Prostate gland (tissue), 2 donors: Measurements from ENCODE around the gene CAPN13. TPM values are rescaled to one million over a fixed set of nuclear protein-coding genes. Genes with fewer than 3 reads are reported as not detected.

Experiments used
- DNase-seq: peaks from one replicate; pipeline ENCODE4 v3.0.0-alpha.2; 2019; ENCODE audit warnings: low spot score
- H3K27ac ChIP-seq, 2 donors: fragments of 200-600 bp; sonication (generic); 2 replicates each; pipeline ENCODE4 v1.5.1; 2017 to 2019
- H3K27me3 ChIP-seq: fragments of 200-600 bp; sonication (generic); replicated peaks from 2 replicates; pipeline ENCODE4 v1.5.1; 2019; ENCODE audit not compliant: insufficient read depth
- H3K36me3 ChIP-seq, 2 donors: fragments of 200-600 bp; sonication (generic); 1 replicate in 1 of 2; 2 replicates in 1 of 2; pipeline versions ENCODE4 v1.5.1 to v1.8.1; 2017 to 2019
- H3K4me1 ChIP-seq: fragments of 200-600 bp; sonication (generic); replicated peaks from 2 replicates; pipeline ENCODE4 v1.5.1; 2019
- H3K4me3 ChIP-seq, 2 donors: fragments of 200-600 bp; sonication (generic); 2 replicates each; pipeline ENCODE4 v1.5.1; 2017 to 2019
- H3K9me3 ChIP-seq: fragments of 200-600 bp; sonication (generic); 2 replicates; pipeline ENCODE4 v1.5.1; 2017
- POLR2A ChIP-seq: fragments of 450-650 bp; IDR thresholded peaks from one replicate; pipeline ENCODE4 v1.6.1; 2016; ENCODE audit warnings: antibody characterized with exemption, mild to moderate bottlenecking
- POLR2AphosphoS5 ChIP-seq: sonication (generic); formaldehyde crosslinking; IDR thresholded peaks from one replicate; pipeline ENCODE4 v1.6.1; 2017; ENCODE audit warnings: antibody characterized with exemption
- WGBS: methylation state at CpG from one replicate; pipeline ENCODE4 v1.1.5; 2018; 5-methylcytosine and 5-hydroxymethylcytosine counted together
- intact Hi-C: fragments of 100-400 bp; cut with DNase I; formaldehyde crosslinking; loops from one replicate; pipeline ENCODE4 v1.14.2; 2022
- total RNA-seq, 2 donors: library from RNA; depleted of rRNA; stranded (reverse); fragments of >200 nt; gene quantifications; one replicate each; pipeline ENCODE4 v1.1.0, GENCODE V29; 2016
- TF ChIP-seq, protein P1 (sequence below), 4 experiments: fragments of 200-600 bp in 2 of 4; fragments of 450-650 bp in 2 of 4; sonication (generic) in 2 of 4; IDR thresholded peaks; 1 replicate in 3 of 4; 2 replicates in 1 of 4; pipeline ENCODE4 v1.5.1; 2016 to 2019; ENCODE audit warnings: antibody characterized with exemption in 4 of 4, mild to moderate bottlenecking in 2 of 4, moderate library complexity in 2 of 4

The CAPN13 gene
- total RNA-seq, 2 donors from 2014 or later = 2.0 to 5.7 TPM

DNA sequence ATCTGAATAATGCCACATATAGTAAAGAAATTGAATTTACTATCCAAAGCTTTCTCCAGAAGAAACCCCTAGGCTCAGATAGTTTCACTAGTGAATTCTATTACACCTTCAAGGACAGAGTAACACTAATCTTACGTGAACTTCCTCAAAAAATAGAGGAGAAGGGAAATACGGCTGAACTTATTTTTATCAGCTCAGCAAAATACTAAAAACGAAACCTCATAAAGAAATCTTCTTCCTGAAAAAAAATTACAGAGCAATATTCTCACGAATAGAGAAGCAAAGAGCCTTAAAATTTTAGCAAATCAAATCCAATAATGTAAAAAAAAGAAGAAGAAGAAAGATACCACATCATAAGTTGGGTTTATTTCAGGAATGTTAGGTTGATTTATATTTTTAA, 14.7 kb downstream of the CAPN13 start:
- Histone ChIP-seq H3K27me3 (no peaks in the 10 kb centered on the region), H3K27ac (no peak overlapping the region), H3K9me3 (no peaks in the 10 kb centered on the region), H3K4me3 (no peak overlapping the region), H3K36me3 (no peaks in the 10 kb centered on the region), H3K4me1 (no peaks in the 10 kb centered on the region)
- DNase-seq = no peak
- intact Hi-C loops = no loop called here
- 84% methylated on average over 4 of the region's 4 CpGs for WGBS
- TF ChIP-seq POLR2A (no peak), POLR2AphosphoS5 (no peak)
- TF ChIP-seq, protein P1, sequence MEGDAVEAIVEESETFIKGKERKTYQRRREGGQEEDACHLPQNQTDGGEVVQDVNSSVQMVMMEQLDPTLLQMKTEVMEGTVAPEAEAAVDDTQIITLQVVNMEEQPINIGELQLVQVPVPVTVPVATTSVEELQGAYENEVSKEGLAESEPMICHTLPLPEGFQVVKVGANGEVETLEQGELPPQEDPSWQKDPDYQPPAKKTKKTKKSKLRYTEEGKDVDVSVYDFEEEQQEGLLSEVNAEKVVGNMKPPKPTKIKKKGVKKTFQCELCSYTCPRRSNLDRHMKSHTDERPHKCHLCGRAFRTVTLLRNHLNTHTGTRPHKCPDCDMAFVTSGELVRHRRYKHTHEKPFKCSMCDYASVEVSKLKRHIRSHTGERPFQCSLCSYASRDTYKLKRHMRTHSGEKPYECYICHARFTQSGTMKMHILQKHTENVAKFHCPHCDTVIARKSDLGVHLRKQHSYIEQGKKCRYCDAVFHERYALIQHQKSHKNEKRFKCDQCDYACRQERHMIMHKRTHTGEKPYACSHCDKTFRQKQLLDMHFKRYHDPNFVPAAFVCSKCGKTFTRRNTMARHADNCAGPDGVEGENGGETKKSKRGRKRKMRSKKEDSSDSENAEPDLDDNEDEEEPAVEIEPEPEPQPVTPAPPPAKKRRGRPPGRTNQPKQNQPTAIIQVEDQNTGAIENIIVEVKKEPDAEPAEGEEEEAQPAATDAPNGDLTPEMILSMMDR (IDR thresholded peaks at IDR 0.05) = no peak

DNA sequence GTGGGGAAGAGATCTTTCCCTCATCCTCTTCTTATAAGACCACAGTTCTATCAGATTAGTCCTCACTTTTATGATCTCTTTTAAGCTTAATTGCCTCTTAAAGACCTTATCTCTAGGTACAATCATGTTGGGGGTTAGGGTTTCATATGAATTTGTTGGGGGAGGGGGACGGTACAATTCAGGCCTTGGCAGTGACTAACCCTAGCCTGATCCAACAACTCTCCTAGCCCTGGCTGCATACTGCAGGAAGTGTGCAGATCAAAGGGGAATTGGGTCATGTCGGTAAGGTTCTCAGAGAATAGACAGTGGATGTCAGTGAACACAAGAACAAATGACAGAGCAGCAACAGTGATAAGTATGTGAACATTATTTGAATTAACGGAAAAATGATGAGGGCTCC, 16.4 kb downstream of the CAPN13 start:
- intact Hi-C loops = no loop called here
- DNase-seq = no peak
- Histone ChIP-seq H3K4me3 (no peak overlapping the region), H3K27me3 (no peaks in the 10 kb centered on the region), H3K4me1 (no peaks in the 10 kb centered on the region), H3K27ac (no peak overlapping the region), H3K9me3 (no peaks in the 10 kb centered on the region), H3K36me3 (no peaks in the 10 kb centered on the region)
- TF ChIP-seq, protein P1 (IDR thresholded peaks at IDR 0.05) = no peak
- TF ChIP-seq POLR2AphosphoS5 = no peak
- no peak for TF ChIP-seq POLR2A
- 30% methylated on average over 3 of the region's 3 CpGs for WGBS

DNA sequence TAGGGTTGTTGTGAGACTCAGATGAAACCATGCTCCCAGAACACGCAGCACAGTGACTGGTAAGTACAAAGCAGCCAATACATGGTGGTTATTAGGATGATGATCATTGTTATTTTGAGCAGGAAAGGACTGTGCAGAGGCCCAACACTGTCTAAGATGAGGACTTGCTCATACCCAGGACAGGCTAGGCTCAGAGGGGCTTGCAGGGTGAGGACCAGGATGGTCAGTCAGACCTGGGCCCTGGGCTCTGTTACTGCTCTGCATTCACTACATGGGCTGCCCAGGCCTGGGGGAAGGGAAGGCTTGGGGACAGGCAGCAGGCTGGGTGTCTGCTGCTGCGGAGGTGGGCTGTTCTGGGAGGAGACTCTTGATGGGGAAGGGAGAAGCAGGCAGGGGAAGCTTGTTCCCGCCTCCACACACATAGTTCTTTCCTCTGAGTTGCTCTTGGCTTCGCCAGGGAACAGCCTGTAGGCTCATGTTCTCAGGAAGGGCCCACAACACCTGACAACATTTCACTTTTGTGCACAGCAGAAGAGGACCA, 17.5 kb downstream of the CAPN13 start:
- Histone ChIP-seq H3K4me3 (no peak overlapping the region), H3K36me3 (no peaks in the 10 kb centered on the region), H3K9me3 (no peaks in the 10 kb centered on the region), H3K4me1 (no peaks in the 10 kb centered on the region), H3K27ac (no peak overlapping the region), H3K27me3 (no peaks in the 10 kb centered on the region)
- intact Hi-C loops = no loop called here
- no peak for TF ChIP-seq POLR2A
- WGBS = 88% methylated on average over 4 of the region's 4 CpGs
- DNase-seq = no peak

DNA sequence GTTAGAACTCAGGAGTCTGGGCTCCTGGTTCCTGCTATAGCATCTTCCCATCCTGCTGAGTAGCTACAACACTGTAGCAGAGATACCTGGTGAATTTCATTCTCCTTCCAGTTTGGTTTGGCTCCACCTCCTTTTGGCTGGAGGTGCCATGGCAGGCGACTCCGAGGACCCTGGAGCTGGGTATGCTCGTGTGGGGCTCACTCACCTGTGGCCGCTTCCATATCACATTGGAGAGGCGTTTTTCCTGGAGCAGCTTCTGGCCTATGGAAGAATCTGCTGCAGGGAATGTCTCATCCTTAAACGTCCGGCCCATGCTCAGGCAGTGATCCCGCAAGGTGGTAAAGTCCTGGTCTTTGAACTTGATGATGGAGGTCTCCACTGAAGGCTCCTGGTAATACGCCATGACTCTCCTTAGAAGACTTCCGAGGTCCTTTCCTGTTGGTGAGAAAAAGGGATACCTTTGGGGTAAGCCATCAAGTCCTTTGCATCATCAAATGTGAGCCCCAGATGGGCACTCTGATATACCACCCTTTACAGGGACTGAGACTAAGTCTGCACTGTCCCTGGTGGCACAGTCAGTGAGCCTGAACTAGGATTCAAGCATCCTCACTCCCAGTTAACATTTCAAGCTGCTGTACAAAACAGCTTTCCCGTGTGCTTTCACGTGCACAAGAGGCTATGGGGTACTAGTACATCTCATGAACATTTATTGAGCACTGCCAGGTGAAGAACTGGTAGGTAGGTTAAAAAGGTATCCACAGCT, 20.1 kb downstream of the CAPN13 start:
- H3K27me3 ChIP-seq = no peaks in the 10 kb centered on the region
- H3K27ac ChIP-seq = no peak overlapping the region
- no peaks in the 10 kb centered on the region for H3K9me3 ChIP-seq
- TF ChIP-seq POLR2AphosphoS5 = no peak
- TF ChIP-seq POLR2A = no peak
- TF ChIP-seq, protein P1 (IDR thresholded peaks at IDR 0.05) = no peak
- H3K36me3 ChIP-seq = no peaks in the 10 kb centered on the region
- intact Hi-C loops = no loop called here
- no peaks in the 10 kb centered on the region for H3K4me1 ChIP-seq
- DNase-seq = no peak
- 97% methylated on average over 11 of the region's 12 CpGs for WGBS
- H3K4me3 ChIP-seq = no peak overlapping the region

DNA sequence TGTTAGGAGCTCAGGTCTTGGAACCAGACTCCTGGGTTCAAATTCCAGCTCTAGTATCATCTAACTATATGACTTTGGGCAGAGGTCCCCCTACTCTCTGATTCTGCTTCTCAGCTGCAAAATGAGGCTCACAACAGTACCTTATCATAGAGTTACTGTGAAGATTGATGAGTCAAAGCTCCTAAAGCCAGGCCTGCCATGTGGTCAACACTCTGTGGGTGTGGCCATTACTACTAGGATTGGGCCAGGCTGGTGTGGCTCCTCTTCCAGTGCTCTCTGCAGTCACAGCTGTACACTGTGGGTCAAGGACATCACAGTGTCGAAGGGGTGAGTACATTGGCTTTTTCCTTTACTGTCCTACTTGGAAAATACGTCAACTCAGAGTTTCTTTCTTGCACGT, 22.6 kb downstream of the CAPN13 start:
- no peaks in the 10 kb centered on the region for H3K9me3 ChIP-seq
- TF ChIP-seq, protein P1 (IDR thresholded peaks at IDR 0.05) = no peak
- TF ChIP-seq POLR2AphosphoS5 (no peak), POLR2A (no peak)
- no peaks in the 10 kb centered on the region for H3K27me3 ChIP-seq
- intact Hi-C loops = no loop called here
- DNase-seq = no peak
- H3K27ac ChIP-seq = no peak overlapping the region
- 91% methylated on average over 3 of the region's 3 CpGs for WGBS
- no peaks in the 10 kb centered on the region for H3K36me3 ChIP-seq
- no peaks in the 10 kb centered on the region for H3K4me1 ChIP-seq
- no peak overlapping the region for H3K4me3 ChIP-seq
